Kidney capillary endothelial cell (primary cell): Measurements from ENCODE around the gene OR2T4.

ENCODE experiments used
- DNase-seq: peaks from one replicate; pipeline ENCODE4 v3.0.0-alpha.2; 2018; ENCODE audit warnings: low spot score

OR2T4 gene, protein sequence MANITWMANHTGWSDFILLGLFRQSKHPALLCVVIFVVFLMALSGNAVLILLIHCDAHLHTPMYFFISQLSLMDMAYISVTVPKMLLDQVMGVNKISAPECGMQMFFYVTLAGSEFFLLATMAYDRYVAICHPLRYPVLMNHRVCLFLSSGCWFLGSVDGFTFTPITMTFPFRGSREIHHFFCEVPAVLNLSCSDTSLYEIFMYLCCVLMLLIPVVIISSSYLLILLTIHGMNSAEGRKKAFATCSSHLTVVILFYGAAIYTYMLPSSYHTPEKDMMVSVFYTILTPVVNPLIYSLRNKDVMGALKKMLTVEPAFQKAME

DNA sequence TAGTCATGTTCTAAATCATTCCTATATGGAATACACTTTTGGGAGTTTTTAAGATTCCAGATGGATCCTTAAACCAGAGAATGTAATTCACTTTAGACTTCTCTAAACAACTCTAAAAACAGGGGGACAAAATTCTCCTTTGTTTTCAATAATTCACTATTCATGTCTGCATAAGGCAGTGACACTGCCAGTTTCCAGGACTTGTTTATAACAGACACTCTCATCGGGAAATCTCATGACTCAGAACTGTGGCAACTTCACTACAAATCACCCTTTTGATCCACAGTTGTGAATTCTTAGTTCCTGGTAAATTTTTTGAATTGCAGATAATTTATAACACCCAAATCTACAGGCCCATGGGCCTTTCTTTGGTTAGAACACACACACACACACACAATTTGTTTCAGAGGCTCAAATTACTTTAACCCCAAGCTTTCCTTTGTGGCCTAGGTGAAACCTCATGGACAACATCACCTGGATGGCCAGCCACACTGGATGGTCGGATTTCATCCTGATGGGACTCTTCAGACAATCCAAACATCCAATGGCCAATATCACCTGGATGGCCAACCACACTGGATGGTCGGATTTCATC lies at the start of gene OR2T4:
TSS of gene OR2T4 (plus strand) at position 545 of the 595 bp plus-strand sequence. CDS start at position 545, 0 bp downstream.
- DNase-seq, result no peak

DNA sequence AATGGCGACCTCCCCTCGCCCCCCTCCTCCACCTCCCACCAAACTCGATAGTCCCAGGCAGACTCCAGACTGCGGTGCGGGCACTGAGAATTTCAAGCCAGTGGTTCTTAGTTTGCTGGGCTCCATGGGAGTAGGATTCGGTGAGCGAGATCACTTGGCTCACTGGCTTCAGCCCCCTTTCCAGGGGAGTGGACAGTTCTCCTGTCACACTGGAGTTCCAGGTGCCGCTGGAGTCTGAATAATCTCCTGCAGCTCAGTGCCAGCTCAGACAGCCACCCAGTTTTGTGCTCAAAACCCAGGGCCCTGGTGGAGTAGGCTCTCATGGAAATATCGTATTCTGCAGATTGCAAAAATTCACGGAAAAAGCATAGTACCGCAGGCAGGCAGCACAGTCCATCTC lies 44.7 kb upstream of the OR2T4 start:
- no peak for DNase-seq

DNA sequence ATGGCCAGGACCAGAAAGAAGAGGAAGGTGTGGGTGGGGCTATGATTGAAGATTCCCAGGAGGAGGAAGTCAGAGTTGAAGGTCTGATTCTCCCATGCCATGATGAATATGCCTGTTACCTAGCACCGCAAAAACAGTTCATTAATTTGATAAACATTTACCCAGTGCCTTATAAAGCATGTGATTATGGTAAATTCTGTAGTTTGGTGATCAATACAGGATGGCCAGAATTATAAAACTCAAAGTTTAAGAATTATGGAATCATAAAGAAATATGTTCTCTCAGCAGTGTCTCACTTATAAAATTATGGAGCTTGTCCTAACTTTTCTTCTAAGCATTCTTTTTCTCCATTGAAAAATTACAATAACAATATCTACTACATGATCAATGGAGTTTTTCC lies 37.0 kb upstream of the OR2T4 start, which contains the start of gene OR2M7:
TSS of gene OR2M7 (minus strand) at position 101 of the 400 bp plus-strand sequence. CDS start at position 101, 0 bp downstream.
- DNase-seq, result no peak

DNA sequence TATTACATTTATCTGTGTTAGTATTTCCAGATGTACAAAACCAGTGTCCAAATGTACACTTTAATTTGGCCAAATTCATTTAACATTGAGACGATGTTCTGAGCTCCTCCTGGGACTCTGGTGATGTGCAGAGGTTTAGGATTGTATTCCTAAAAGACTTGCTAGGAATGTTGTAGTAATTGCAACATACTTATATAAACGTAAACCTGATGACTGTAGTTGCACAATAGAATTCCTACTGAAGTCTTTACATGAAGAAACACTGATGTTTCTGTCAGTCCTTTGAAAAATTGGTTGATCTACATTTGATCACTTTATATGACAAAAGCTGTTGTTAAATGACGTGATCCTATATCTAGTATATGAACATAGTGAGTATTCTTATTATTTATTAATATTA lies 18.0 kb upstream of the OR2T4 start:
- DNase-seq, result no peak

DNA sequence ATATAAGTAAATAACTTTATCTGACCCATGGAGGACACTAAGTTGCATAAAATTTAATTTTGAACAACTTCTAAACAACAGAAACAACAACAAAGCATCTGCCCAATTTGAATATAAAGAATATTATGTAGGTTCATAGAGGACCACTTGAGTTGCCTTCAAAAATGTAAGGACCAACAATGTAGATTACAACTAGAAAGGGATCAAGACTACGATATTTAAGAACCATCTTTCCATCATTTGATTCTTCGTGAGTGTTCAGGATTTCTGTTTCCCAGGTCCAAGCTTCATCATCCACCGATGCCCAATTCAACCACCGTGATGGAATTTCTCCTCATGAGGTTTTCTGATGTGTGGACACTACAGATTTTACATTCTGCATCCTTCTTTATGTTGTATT lies 13.0 kb upstream of the OR2T4 start, which contains the start of gene OR14C36:
TSS of gene OR14C36 (plus strand) at position 301 of the 400 bp plus-strand sequence. CDS start at position 301, 0 bp downstream.
- DNase-seq, result no peak

DNA sequence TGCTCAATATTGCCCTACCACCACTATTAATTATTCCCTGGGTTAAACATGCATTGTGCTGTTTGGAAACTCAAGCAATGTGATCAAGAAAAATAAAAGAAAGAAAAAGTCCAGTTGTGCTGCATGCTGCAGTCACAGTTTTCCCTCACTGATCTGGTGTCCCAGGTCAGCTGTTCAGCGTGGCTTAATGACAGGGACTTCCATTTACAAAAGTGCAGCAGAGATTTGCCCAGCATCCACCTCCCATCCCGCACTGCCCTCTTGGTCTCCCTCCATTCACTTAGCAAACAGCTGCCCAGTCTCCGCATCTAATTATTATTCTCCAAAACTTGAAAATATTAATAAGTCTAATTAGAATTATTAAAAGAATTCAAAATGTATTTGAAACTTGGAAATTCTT lies 2.0 kb upstream of the OR2T4 start:
- no peak for DNase-seq

DNA sequence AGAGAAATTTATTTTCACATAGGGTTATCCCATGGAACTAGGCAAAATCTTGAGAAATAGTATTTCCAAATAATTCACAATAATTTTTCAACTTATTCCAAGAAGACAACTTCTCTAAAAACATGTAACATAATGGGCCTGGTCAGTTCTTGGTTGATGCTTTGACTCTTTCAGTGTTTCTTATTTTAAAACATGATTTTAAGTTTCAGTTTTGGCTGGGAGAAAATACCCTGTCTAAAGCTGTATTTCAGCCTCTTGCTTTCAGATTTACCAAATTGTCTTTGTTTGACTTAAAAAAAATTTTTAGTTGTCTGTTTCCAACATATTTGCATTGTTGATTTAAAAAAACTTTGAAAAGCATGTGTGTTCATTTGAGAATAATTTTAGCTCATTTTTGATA lies 5.1 kb downstream of the OR2T4 start:
- no peak for DNase-seq

DNA sequence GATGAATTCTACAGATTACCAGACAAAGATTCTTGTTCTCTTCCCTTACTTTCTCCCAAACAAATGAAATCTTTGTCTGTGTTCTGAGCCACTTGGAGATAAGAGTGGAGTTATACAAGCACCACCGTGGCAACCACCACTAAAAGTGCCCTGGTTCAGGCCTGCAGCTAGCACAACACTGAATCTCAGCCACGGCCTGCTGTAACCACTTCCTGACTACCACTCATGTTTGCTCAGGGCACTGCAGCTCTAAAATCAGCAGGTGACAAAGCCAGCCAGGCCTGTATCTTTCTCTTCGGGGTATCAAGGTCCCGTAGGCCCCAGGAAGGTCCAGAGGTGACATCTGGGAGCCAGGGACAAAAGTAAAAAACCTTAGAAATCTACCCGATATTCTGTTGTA lies 10.9 kb downstream of the OR2T4 start:
- no peak for DNase-seq

DNA sequence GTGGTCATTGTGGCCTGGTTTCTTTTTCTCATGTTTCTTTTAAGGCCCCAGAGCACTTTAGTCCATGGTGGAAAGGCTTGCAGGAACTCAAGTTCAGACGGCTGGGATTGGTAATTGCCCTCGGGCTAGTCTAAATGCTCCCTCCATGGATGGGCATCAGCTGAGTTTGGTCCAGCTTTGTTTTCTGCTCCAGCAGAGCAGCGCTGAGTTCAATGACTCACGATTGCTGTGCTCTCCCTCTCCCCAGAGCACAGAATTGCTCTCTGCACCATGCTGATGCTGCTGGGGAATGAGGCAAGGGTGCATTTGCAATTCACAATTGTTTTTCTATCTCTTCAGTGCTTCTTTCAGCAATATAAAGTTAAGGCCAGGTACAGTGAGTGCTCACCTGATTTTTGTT lies 12.3 kb downstream of the OR2T4 start:
- no peak for DNase-seq

DNA sequence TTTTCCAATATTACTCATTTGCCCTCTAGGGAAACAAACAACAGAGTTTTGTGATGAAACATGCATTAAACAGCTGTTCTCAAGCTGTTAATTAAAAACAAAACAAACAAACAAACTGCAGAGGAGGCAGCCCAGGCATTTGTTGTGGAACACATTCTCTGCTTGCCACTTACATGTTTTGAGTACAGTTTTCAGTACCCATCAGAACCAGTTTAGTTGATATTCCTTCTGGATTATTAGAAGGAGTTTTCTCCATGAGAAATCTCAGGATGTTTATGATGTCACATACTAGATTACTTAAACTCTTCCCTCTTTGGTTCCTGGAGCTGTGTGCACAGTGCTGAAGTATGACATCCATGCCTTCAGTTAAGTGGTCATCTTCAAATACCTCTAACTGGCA lies 14.0 kb downstream of the OR2T4 start, which contains the start of gene OR2T6:
TSS of gene OR2T6 (plus strand) at position 301 of the 400 bp plus-strand sequence. CDS start 11,863 bp downstream, outside the sequence.
- no peak for DNase-seq

DNA sequence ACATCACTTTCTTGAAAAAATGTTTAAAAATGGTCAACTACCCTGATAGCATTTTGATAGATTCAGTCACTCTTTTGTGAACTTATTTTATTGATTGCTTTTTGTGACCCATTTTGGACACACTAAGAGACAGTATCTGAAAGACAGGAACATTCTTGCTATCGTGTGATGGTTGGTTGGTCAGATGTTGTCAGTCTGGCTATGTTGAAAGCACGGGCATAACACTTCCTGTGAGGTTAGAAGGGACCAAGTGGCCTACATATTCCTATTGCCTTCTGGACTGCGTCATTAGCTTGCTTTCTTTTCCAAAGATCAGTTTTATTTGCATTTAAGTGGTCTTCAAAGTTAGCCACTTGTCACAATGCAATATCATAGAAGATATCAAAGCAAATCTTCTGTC lies 15.5 kb downstream of the OR2T4 start:
- DNase-seq, result no peak

DNA sequence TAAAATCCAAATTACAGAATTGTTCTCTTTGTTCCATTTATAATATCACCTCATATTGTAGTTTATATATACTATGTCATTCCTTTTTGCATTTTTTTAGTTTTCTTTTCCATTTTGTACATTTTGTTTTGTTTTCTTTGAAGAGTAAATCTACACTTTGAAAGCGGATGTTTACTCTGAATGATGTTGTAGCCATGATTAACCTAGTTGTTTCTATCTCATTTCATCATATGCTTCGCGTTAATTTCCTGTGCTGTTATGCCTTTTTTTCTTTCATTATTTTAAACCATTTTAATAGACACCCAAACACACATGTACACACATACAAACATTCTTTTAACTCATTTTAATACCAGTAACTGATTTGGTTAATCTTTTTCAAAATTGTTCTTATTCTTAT lies 19.4 kb downstream of the OR2T4 start:
- DNase-seq, result no peak

DNA sequence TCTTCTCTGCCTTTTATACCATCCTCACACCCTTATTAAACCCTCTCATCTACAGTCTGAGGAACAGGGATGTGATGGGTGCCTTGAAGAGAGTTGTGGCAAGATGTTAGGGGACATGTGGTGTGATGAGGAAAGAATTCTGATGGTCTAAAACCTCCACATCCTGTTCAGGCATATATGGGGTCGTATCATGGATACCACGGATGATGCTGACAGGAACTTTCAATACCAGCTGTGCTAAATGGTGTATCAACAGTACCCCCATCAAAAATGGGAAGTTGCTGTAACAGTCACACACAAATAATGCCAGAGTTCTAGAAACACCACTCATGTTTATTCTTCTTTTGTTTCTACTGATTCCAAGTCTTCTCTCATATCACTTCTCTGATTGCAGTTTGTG lies 27.0 kb downstream of the OR2T4 start:
- DNase-seq, result no peak

DNA sequence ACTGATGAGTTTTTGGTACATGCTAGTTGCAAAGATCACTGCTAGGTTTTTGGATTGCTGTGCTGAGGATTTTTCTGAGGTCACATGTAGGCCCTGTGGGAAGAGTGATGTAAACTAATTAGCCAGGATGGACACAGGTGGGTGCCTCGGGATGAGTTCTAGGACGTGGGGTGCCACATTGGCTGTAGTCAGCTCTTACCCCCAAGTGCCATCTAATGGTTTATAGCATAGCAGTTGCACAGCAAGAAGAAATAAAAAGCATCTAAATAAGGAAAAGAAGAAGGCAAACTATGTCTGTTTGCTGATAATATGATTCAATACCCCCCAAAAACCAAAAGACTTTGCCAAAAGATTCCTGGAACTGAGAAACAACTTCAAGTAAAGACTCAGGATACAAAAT lies 31.6 kb downstream of the OR2T4 start:
- no peak for DNase-seq

DNA sequence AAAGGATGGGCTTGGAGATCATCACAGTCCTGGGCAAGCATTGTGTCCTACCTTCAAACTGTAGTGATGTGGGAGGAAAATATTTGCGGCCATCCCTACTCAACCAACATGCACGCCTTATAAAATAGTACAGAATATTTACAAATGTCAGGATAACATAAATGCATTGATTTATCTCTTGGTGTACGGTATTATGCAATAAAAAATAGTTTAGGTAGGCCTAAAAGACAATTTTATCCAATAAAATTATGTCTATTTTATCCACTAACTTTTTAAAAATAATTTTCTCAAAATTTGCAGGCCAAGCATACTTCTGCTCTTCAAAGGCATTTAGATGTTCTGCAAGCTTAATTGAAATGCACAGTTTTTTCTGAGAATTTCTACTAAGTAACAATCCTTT lies 41.3 kb downstream of the OR2T4 start, which contains the start of gene OR2T1:
TSS of gene OR2T1 (plus strand) at position 301 of the 400 bp plus-strand sequence. CDS start 3,100 bp downstream, outside the sequence.
- DNase-seq, result no peak

DNA sequence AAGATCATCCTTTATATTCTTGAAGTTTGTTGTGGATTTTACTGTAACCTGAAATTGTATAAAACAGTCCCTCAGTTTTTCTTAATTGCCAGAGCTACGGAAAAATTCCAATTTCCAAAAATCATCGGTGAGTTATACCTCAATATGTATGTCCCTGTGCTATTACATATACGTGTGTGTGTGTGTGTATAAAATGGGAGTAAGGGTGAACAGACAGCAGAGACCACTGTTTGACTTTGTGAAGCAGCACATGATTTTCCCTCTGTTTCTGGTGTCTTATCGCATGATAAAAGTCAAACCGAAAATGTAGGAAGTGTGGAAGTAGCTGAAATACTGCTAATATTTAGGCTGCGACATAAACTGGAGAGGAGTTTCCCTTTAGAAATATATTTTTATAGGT lies 42.6 kb downstream of the OR2T4 start:
- DNase-seq, result no peak

DNA sequence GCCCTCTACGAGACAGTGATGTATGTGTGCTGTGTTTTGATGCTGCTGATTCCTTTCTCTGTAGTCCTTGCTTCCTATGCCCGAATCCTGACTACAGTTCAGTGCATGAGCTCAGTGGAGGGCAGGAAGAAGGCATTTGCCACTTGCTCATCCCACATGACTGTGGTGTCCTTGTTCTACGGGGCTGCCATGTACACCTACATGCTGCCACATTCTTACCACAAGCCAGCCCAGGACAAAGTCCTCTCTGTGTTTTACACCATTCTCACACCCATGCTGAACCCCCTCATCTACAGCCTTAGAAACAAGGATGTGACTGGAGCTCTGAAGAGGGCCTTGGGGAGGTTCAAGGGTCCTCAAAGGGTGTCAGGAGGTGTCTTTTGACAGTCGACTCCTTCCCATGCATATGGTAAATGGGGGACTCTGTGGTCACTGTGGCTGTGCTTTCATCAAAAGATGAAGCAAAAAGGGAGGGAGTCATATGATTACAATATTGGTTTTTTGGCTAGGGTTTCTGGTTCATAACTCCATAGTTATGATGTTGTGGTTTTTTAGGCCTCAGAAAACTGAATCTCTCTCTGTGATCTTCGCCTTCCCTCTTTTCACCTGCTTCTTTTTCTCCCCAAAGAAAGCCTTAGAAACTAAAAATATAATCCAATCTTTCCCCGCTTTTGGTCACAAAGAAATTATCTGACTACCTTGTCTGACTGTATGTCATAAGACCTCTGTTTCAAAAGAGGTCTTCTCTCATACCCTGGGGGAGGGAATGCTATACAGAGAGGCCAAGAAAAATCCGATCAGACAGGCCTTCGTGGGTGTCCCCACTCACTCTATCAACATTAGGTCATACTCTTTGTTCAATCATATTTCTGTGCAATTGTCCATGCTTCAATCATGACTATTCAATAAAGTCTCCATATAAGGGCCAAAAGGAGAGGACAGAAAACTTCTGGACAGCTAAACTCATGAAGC lies 45.5 kb downstream of the OR2T4 start:
- DNase-seq, result no peak
